ENCODE data around the gene HIVEP3. TPM values are rescaled to one million over a fixed set of nuclear protein-coding genes. Genes with fewer than 3 reads are reported as not detected.

Gene HIVEP3
- total RNA-seq, 1 donor from 2014 or later, result 73.9 TPM

DNA sequence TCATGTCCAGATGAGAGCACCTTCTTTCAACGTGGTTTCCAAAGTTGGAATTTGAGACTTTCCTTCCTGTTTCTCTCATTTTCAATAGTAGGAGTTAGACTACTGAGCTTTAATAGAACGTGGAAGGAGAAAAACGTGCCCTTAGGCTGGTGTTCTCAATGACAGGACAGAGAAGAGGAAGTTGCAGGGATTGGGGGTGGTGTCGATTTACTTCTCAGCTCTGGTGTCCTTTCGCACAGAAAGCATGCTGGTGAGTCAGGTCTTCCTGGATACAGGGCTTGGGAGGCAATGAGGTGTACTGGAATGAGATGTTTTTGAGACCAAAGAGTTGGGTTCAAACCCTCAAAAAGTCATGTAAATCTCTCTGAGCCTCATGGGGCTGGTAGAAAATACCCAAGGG is 67.1 kb downstream of the HIVEP3 start:
- intact Hi-C loops (cut with micrococcal nuclease), result no loop called here

DNA sequence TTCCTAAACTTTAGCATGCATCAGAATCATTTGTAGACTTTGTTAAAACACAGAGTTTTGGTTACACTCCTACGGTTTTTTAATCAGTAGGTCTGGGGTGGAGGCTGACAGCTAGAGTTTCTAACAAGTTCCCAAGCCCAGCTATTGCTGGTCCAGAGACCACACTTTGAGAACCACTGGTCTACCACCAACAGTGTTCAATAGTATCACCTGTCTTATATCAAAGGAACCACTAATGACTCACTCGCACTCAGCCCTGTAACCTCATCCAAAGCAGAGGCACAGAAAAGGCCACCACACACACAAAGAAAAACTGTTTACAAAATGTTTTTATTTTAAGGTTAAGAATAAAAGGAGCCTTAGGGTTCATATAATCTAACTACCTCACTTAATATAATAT is 68.7 kb downstream of the HIVEP3 start:
- Mint-ChIP-seq H3K36me3 (ENCODE audit: low read depth) (peaks cover 21% of the 10 kb centered on the region), H3K27ac (no peak overlapping the region), H3K4me1 (peaks cover 44% of the 10 kb centered on the region), H3K4me3 (no peak overlapping the region), H3K9me3 (peaks cover 8% of the 10 kb centered on the region), H3K27me3 (no peaks in the 10 kb centered on the region)
- intact Hi-C loops (cut with micrococcal nuclease), result loop anchor here (1.0 kb wide), 1 partner anchor 12 kb away; no protein-coding TSS in a partner anchor
- peak; percentile 74 for DNase-seq

More for the DNA sequence above, 67.1 kb downstream of the HIVEP3 start:
- DNase-seq, result no peak
- Mint-ChIP-seq H3K27me3 (no peaks in the 10 kb centered on the region), H3K36me3 (ENCODE audit: low read depth) (peaks cover 24% of the 10 kb centered on the region), H3K4me1 (peaks cover 38% of the 10 kb centered on the region), H3K4me3 (no peak overlapping the region), H3K9me3 (peaks cover 8% of the 10 kb centered on the region), H3K27ac (no peak overlapping the region)

DNA sequence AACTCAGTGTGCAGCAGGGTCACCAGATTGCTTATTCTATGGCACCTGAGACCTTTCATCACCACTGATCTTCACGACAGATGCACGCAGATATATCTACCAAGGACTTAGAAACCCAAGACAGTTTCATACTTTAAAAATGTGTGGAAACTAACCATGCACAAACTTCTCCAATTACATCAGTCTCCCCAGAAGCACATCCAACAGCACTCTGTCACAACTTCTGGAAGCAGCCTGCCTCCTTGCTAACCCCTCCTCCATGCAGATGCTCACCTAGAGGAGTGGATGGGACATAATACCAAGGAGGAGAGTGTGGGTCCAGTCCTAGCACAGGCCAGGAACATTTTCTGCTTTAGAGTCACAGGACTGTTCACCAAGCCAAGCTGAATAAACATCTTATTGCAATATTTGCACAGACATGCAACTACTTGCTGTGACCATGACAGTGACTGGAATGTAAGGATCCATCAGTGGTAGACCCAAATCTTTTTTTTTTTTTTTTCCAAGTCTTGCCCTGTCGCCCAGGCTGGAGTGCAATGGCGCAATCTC is 69.4 kb downstream of the HIVEP3 start:
- intact Hi-C loops (cut with micrococcal nuclease), result no loop called here
- no peak overlapping the region for H3K4me3 Mint-ChIP-seq
- no peak overlapping the region for H3K27ac Mint-ChIP-seq
- no peaks in the 10 kb centered on the region for H3K27me3 Mint-ChIP-seq
- H3K36me3 Mint-ChIP-seq (ENCODE audit: low read depth), result peaks cover 21% of the 10 kb centered on the region
- peaks cover 44% of the 10 kb centered on the region for H3K4me1 Mint-ChIP-seq
- DNase-seq, result no peak
- peaks cover 8% of the 10 kb centered on the region for H3K9me3 Mint-ChIP-seq

DNA sequence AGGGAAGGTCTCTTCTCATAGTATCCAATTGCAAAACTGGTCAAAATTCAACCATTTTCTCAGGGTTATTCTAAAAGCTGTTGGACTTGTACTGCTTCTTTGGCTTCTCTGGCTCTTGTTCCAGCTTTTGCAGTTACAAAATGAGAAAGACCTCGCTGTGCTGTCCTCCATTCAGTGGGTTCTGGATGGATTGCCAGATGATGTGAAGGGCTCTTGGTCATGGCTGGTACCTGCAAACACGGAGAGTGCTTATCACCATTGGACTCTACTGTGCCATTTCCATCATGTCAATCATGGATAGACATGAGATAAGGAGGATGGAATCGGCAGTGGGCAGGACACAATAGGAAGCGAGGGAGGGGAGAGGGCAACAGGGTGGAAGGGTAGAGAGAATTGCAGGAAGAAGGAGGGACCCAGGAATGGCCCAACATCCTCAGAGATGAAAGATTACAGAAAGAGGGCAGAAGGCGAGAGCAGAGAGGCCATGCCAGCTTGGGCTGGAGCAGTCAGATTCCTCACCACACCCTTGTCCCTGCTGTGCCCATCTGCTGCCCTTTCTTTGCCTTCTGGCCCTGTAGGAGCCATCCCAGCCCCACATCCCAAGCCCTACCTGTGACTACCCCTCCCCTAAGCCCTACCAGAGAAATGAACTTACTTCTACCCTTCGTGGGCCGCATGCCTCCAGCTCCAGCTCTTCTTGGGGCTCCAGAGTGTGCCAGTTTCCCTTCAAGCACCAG is 70.3 kb downstream of the HIVEP3 start:
- intact Hi-C loops (cut with micrococcal nuclease), result no loop called here
- Mint-ChIP-seq H3K27me3 (no peaks in the 10 kb centered on the region), H3K4me1 (peaks cover 46% of the 10 kb centered on the region), H3K36me3 (ENCODE audit: low read depth) (peaks cover 14% of the 10 kb centered on the region), H3K4me3 (no peak overlapping the region), H3K9me3 (peaks cover 5% of the 10 kb centered on the region), H3K27ac (no peak overlapping the region)
- no peak for DNase-seq

DNA sequence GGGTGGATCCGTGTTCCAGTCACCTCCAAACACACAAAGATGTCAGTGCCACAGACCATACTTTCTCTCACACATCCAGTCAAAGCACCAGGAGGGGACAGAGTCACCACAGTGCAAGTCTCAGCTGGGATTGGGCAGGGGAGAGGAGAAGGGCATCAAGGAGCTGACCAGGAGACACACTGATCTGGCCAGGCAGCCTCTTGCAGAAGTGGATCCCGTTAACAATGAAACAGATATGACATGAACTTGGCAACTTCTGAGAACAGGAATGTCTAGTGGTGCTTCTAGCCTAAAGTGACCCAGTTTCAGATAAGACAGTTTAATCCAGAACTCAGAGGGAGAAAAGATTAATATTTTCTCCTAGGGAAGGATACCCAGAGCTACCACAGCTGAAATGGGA is 71.0 kb downstream of the HIVEP3 start:
- Mint-ChIP-seq H3K4me1 (peaks cover 42% of the 10 kb centered on the region), H3K4me3 (no peak overlapping the region), H3K36me3 (ENCODE audit: low read depth) (peaks cover 11% of the 10 kb centered on the region), H3K27me3 (no peaks in the 10 kb centered on the region), H3K27ac (no peak overlapping the region), H3K9me3 (no peaks in the 10 kb centered on the region)
- intact Hi-C loops (cut with micrococcal nuclease), result no loop called here
- DNase-seq, result no peak

- Mint-ChIP-seq H3K4me3 (peak overlapping the region; percentile 2), H3K27me3 (no peaks in the 10 kb centered on the region), H3K4me1 (peaks cover 42% of the 10 kb centered on the region), H3K27ac (no peak overlapping the region), H3K9me3 (no peaks in the 10 kb centered on the region), H3K36me3 (ENCODE audit: low read depth) (peaks cover 11% of the 10 kb centered on the region)
- DNase-seq, result no peak
- intact Hi-C loops (cut with micrococcal nuclease), result no loop called here
These were observed 71.9 kb downstream of the HIVEP3 start for GRCh38 chr1:41846625-41847405.

- DNase-seq, result no peak
- H3K4me3 Mint-ChIP-seq, result no peak overlapping the region
- H3K9me3 Mint-ChIP-seq, result no peaks in the 10 kb centered on the region
- peaks cover 11% of the 10 kb centered on the region for H3K36me3 Mint-ChIP-seq (ENCODE audit: low read depth)
- peaks cover 30% of the 10 kb centered on the region for H3K4me1 Mint-ChIP-seq
- no peak overlapping the region for H3K27ac Mint-ChIP-seq
- intact Hi-C loops (cut with micrococcal nuclease), result no loop called here
- peaks cover 1% of the 10 kb centered on the region for H3K27me3 Mint-ChIP-seq
These were observed 73.9 kb downstream of the HIVEP3 start for GRCh38 chr1:41844781-41845272.

GRCh38 chr1:41844255-41844654 is 74.5 kb downstream of the HIVEP3 start:
- Mint-ChIP-seq H3K9me3 (no peaks in the 10 kb centered on the region), H3K4me3 (no peak overlapping the region), H3K36me3 (ENCODE audit: low read depth) (peaks cover 11% of the 10 kb centered on the region), H3K4me1 (peaks cover 26% of the 10 kb centered on the region), H3K27me3 (peaks cover 1% of the 10 kb centered on the region), H3K27ac (no peak overlapping the region)
- DNase-seq, result no peak
- intact Hi-C loops (cut with micrococcal nuclease), result no loop called here

GRCh38 chr1:41842993-41843755 is 75.5 kb downstream of the HIVEP3 start:
- DNase-seq, result no peak
- peaks cover 21% of the 10 kb centered on the region for H3K4me1 Mint-ChIP-seq
- no peak overlapping the region for H3K4me3 Mint-ChIP-seq
- intact Hi-C loops (cut with micrococcal nuclease), result no loop called here
- H3K27me3 Mint-ChIP-seq, result peaks cover 1% of the 10 kb centered on the region
- H3K36me3 Mint-ChIP-seq (ENCODE audit: low read depth), result peaks cover 7% of the 10 kb centered on the region
- H3K27ac Mint-ChIP-seq, result no peak overlapping the region
- no peaks in the 10 kb centered on the region for H3K9me3 Mint-ChIP-seq

DNA sequence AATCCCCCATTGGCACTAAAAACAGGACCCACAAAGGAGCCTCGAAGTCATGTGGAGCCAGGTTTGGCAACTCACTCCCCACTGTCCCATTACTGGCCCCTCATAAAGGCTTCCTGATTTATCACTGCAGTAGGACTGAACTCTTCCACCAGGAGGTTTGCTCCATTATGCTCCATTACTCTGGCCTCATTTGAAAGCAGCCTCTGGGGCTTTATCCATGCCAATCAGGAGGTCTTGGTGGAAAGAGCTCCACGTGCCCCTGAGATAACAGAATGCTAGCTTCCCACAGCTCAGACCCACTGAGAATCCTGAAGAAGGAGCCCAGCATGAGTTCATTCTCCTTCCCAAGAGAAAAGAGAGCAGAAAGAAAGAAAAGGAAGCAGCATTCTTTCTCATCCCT is 76.4 kb downstream of the HIVEP3 start:
- Mint-ChIP-seq H3K9me3 (no peaks in the 10 kb centered on the region), H3K36me3 (ENCODE audit: low read depth) (peaks cover 3% of the 10 kb centered on the region), H3K4me3 (no peak overlapping the region), H3K27me3 (peaks cover 1% of the 10 kb centered on the region), H3K4me1 (peaks cover 17% of the 10 kb centered on the region), H3K27ac (no peak overlapping the region)
- no peak for DNase-seq
- intact Hi-C loops (cut with micrococcal nuclease), result no loop called here

- Mint-ChIP-seq H3K36me3 (ENCODE audit: low read depth) (no peaks in the 10 kb centered on the region), H3K27me3 (peaks cover 3% of the 10 kb centered on the region), H3K4me1 (peaks cover 8% of the 10 kb centered on the region), H3K27ac (no peak overlapping the region), H3K4me3 (no peak overlapping the region), H3K9me3 (no peaks in the 10 kb centered on the region)
- DNase-seq, result no peak
- intact Hi-C loops (cut with micrococcal nuclease), result no loop called here
These were observed 78.0 kb downstream of the HIVEP3 start for GRCh38 chr1:41840592-41841246.

DNA sequence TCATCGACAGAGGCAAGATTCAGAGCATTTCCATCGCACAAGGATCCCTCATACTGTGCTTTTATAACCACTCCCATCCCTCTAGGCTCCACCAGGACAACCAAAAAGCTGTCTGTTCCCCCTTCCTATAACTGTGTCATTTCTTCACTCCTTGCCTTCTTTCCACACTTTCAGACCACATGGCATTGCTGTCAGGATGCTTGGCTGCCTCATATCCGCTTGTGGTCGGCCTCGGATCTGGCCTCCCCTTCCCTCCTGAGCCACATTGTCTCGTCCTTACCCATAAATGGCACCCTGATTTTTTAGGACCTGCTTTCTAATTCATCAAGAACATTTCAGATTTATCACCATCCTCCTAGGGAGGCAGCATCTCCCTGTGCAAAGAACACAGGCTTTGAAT is 80.5 kb downstream of the HIVEP3 start:
- Mint-ChIP-seq H3K36me3 (ENCODE audit: low read depth) (no peaks in the 10 kb centered on the region), H3K9me3 (no peaks in the 10 kb centered on the region), H3K27ac (no peak overlapping the region), H3K27me3 (peaks cover 4% of the 10 kb centered on the region), H3K4me1 (peaks cover 3% of the 10 kb centered on the region), H3K4me3 (no peak overlapping the region)
- no peak for DNase-seq
- intact Hi-C loops (cut with micrococcal nuclease), result no loop called here

GRCh38 chr1:41837691-41838090 is 81.0 kb downstream of the HIVEP3 start:
- Mint-ChIP-seq H3K27ac (no peak overlapping the region), H3K36me3 (ENCODE audit: low read depth) (no peaks in the 10 kb centered on the region), H3K27me3 (peaks cover 4% of the 10 kb centered on the region), H3K9me3 (no peaks in the 10 kb centered on the region), H3K4me1 (peaks cover 3% of the 10 kb centered on the region), H3K4me3 (no peak overlapping the region)
- no peak for DNase-seq
- intact Hi-C loops (cut with micrococcal nuclease), result no loop called here
